ENCODE results near the gene SRR.
A peak's percentile ranks its signal among the peaks of the same experiment; 100 is the strongest.

Gene SRR

GRCh38 chr17:2277429-2278170 is 26.1 kb upstream of the SRR start:
- Histone ChIP-seq H3K4me1 (ENCODE audit: low read length) (no peaks in the 10 kb centered on the region), H3K9me2 (replicated peaks; ENCODE audit: insufficient read depth, low read length) (no peaks in the 10 kb centered on the region), H3K27ac (ENCODE audit: low read length) (no peak overlapping the region), H2AFZ (ENCODE audit: low read length) (no peak overlapping the region), H3K4me3 (ENCODE audit: low read length) (no peak overlapping the region), H3K36me3 (replicated peaks; ENCODE audit: insufficient read depth, low read length) (peaks cover 9% of the 10 kb centered on the region; the same call in 1 of the 2 replicates), H3K79me2 (ENCODE audit: low read length) (no peaks in the 10 kb centered on the region), H3K27me3 (replicated peaks; ENCODE audit: insufficient read depth, low read length) (no peaks in the 10 kb centered on the region), H3K9me3 (replicated peaks; ENCODE audit: insufficient read depth, low read length) (no peaks in the 10 kb centered on the region), H3F3A (ENCODE audit: insufficient read depth, low read length) (no peaks in the 10 kb centered on the region), H4K20me1 (ENCODE audit: insufficient read depth, low read length) (no peaks in the 10 kb centered on the region), H3K9ac (ENCODE audit: low read length) (no peak overlapping the region), H3K4me2 (ENCODE audit: low read depth, low read length) (no peak overlapping the region)
- DNase-seq, result no peak
- TF ChIP-seq EZH2phosphoT487 (IDR thresholded peaks at IDR 0.05; ENCODE audit: low read length) (no peak), CTCF (IDR thresholded peaks at IDR 0.05; ENCODE audit: low read length) (no peak), EZH2 (optimal IDR thresholded peaks at IDR 0.05; ENCODE audit: low read depth, low read length) (no peak)

- no peaks in the 10 kb centered on the region for H3K9me3 ChIP-seq (replicated peaks; ENCODE audit: insufficient read depth, low read length)
- H3K9me2 ChIP-seq (replicated peaks; ENCODE audit: insufficient read depth, low read length), result no peaks in the 10 kb centered on the region
- no peaks in the 10 kb centered on the region for H3K27me3 ChIP-seq (replicated peaks; ENCODE audit: insufficient read depth, low read length)
- H3F3A ChIP-seq (ENCODE audit: insufficient read depth, low read length), result no peaks in the 10 kb centered on the region
- no peak for DNase-seq
- no peaks in the 10 kb centered on the region for H3K4me1 ChIP-seq (ENCODE audit: low read length)
- H3K4me2 ChIP-seq (ENCODE audit: low read depth, low read length), result no peak overlapping the region
- no peak overlapping the region for H3K9ac ChIP-seq (ENCODE audit: low read length)
- H3K27ac ChIP-seq (ENCODE audit: low read length), result no peak overlapping the region
- TF ChIP-seq EZH2phosphoT487 (IDR thresholded peaks at IDR 0.05; ENCODE audit: low read length) (no peak), EZH2 (optimal IDR thresholded peaks at IDR 0.05; ENCODE audit: low read depth, low read length) (no peak)
- H3K36me3 ChIP-seq (replicated peaks; ENCODE audit: insufficient read depth, low read length), result 0 out of 2 replicates have a peak, but pooled peaks cover 9% of the 10 kb centered on the region
- no peak overlapping the region for H3K4me3 ChIP-seq (ENCODE audit: low read length)
- H3K79me2 ChIP-seq (ENCODE audit: low read length), result no peaks in the 10 kb centered on the region
- H4K20me1 ChIP-seq (ENCODE audit: insufficient read depth, low read length), result no peaks in the 10 kb centered on the region
- no peak overlapping the region for H2AFZ ChIP-seq (ENCODE audit: low read length)
Measured at GRCh38 chr17:2279707-2280106, 24.0 kb upstream of the SRR start.

- TF ChIP-seq CTCF (IDR thresholded peaks at IDR 0.05; ENCODE audit: low read length) (peak; percentile 65), EZH2phosphoT487 (IDR thresholded peaks at IDR 0.05; ENCODE audit: low read length) (no peak)
- no peaks in the 10 kb centered on the region for H3F3A ChIP-seq (ENCODE audit: insufficient read depth, low read length)
- H3K36me3 ChIP-seq (replicated peaks; ENCODE audit: insufficient read depth, low read length), result 0 out of 2 replicates have a peak, but pooled peaks cover 9% of the 10 kb centered on the region
- DNase-seq, result peak; percentile 67
- no peak overlapping the region for H3K4me2 ChIP-seq (ENCODE audit: low read depth, low read length)
- no peaks in the 10 kb centered on the region for H3K27me3 ChIP-seq (replicated peaks; ENCODE audit: insufficient read depth, low read length)
- peaks cover 14% of the 10 kb centered on the region for H3K4me1 ChIP-seq (ENCODE audit: low read length)
- no peaks in the 10 kb centered on the region for H3K9me3 ChIP-seq (replicated peaks; ENCODE audit: insufficient read depth, low read length)
- no peak overlapping the region for H3K27ac ChIP-seq (ENCODE audit: low read length)
- no peak overlapping the region for H3K9ac ChIP-seq (ENCODE audit: low read length)
- H3K79me2 ChIP-seq (ENCODE audit: low read length), result peaks cover 9% of the 10 kb centered on the region; the same call in 1 of the 2 replicates
- no peak overlapping the region for H2AFZ ChIP-seq (ENCODE audit: low read length)
- H3K4me3 ChIP-seq (ENCODE audit: low read length), result no peak overlapping the region
- H4K20me1 ChIP-seq (ENCODE audit: insufficient read depth, low read length), result no peaks in the 10 kb centered on the region
- H3K9me2 ChIP-seq (replicated peaks; ENCODE audit: insufficient read depth, low read length), result no peaks in the 10 kb centered on the region
Measured at GRCh38 chr17:2282297-2282873, 21.4 kb upstream of the SRR start.

GRCh38 chr17:2283302-2283701 is 20.4 kb upstream of the SRR start:
- Histone ChIP-seq H3K27ac (ENCODE audit: low read length) (no peak overlapping the region), H4K20me1 (ENCODE audit: insufficient read depth, low read length) (no peaks in the 10 kb centered on the region), H3F3A (ENCODE audit: insufficient read depth, low read length) (no peaks in the 10 kb centered on the region), H3K9me3 (replicated peaks; ENCODE audit: insufficient read depth, low read length) (no peaks in the 10 kb centered on the region), H3K9me2 (replicated peaks; ENCODE audit: insufficient read depth, low read length) (no peaks in the 10 kb centered on the region), H2AFZ (ENCODE audit: low read length) (no peak overlapping the region), H3K27me3 (replicated peaks; ENCODE audit: insufficient read depth, low read length) (no peaks in the 10 kb centered on the region), H3K79me2 (ENCODE audit: low read length) (peaks cover 12% of the 10 kb centered on the region), H3K4me2 (ENCODE audit: low read depth, low read length) (no peak overlapping the region), H3K9ac (ENCODE audit: low read length) (no peak overlapping the region), H3K36me3 (replicated peaks; ENCODE audit: insufficient read depth, low read length) (0 out of 2 replicates have a peak, but pooled peaks cover 9% of the 10 kb centered on the region), H3K4me3 (ENCODE audit: low read length) (no peak overlapping the region), H3K4me1 (ENCODE audit: low read length) (peaks cover 17% of the 10 kb centered on the region)
- DNase-seq, result no peak
- no peak for TF ChIP-seq CTCF (IDR thresholded peaks at IDR 0.05; ENCODE audit: low read length)
- TF ChIP-seq EZH2 (optimal IDR thresholded peaks at IDR 0.05; ENCODE audit: low read depth, low read length), result no peak
- TF ChIP-seq EZH2phosphoT487 (IDR thresholded peaks at IDR 0.05; ENCODE audit: low read length), result no peak

All from MM.1S (cell line).